GM18499 (cell line): ENCODE measurements around the gene CAST.
"Not testable (repeated sequence)": the region's sequence is repeated elsewhere in the genome, so short reads cannot be mapped to it uniquely, and the experiment has no call there.

Experiments
- ATAC-seq: cut with Tn5 transposase; IDR thresholded peaks from one replicate; pipeline ENCODE4 v1.9.1; 2021; ENCODE audit warnings: moderate number of reproducible peaks; ENCODE audit not compliant: insufficient read depth, unreplicated experiment

The CAST gene, protein sequence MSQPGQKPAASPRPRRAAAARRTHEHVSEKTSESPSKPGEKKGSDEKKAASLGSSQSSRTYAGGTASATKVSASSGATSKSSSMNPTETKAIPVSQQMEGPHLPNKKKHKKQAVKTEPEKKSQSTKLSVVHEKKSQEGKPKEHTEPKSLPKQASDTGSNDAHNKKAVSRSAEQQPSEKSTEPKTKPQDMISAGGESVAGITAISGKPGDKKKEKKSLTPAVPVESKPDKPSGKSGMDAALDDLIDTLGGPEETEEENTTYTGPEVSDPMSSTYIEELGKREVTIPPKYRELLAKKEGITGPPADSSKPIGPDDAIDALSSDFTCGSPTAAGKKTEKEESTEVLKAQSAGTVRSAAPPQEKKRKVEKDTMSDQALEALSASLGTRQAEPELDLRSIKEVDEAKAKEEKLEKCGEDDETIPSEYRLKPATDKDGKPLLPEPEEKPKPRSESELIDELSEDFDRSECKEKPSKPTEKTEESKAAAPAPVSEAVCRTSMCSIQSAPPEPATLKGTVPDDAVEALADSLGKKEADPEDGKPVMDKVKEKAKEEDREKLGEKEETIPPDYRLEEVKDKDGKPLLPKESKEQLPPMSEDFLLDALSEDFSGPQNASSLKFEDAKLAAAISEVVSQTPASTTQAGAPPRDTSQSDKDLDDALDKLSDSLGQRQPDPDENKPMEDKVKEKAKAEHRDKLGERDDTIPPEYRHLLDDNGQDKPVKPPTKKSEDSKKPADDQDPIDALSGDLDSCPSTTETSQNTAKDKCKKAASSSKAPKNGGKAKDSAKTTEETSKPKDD

DNA sequence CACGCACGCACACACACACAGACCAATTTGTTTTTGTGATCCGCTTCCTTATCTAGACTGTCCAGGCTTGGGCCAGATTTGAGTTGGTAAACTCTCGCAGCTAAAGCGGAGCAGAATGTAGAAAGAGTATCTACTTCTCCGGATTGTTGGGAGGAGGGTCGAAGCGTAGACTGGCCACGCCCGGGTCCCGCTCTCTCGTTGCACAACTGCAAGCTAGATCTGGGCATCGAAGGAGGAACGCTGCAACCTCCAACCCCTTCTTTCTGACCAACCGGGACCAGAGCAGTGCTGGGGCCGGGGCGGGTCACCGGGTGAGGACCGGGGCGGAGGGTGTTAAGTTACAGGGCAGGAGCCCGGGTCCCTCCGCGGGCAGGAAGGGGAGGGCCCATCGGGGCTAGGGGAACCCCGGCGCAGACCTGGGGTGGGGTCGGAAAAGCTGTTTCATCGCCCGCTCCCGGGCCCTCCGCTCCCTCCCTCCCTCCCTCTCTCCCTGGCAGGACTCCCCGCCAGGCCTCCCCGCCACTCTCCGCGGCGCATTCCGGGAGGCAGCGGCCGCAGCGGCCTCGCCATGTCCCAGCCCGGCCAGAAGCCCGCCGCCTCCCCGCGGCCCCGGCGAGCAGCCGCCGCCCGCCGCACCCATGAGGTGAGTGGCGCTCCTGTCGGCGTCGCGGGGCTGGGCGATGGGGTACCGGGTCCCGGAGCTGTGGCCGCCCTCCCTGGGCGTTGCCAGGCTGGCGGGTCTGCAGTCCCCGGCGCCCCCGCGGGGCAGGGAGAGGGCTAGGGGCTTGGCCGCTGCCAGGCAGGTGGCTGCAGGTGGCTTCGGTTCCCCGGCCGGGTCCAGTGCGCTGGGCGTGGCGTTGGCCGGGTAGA, at the start of gene CAST:
Gene CAST (plus strand): TSS at position 522 of the 870 bp plus-strand sequence. CDS start 47 bp downstream, at position 569.
- peak; percentile 38 for ATAC-seq

DNA sequence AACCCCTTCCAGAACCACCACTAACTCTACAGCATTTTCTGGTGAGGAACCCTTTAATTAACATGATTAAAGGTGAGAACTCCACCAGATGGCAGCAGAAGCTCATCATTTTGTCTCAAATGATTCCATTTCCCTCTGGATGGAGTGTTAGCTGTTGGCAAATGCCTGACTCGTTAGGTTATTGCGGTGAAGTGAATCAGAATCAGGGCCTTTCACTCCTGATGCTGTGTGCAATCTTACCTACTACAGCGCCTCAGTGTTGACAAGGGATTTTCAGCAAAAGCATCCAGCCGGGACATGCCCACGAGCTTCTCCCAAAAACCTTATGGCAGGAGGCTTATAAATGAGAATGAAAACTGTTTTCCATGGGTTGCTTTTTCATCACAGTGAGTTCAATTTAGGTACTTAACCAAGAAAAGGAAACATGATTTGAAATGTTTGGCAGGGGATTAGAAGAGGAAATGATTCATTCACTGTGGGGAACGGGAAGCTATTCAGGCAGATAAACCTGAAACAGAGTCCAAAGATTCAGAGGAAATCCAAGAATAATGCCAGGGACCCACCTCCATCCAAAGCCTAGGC, 48.0 kb upstream of the CAST start:
- no peak for ATAC-seq

DNA sequence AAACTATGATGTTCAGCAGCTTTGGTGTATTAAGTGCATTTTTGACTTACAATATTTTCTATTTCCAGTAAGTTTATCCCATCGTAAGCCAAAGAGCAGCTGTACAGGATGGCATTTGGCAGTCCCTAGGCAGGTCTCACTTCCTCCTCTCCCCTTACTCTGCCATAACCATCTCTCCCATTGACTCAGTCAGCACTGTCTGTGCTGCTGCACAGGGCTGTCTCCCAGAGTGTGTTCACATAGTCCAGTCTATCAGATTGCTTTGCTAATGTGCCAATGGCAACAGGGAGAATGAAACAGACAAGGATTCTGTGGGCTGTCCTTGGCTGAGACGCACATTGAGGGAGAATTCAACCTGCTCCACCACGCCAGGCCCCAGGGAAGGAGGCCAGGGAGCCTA, 47.0 kb upstream of the CAST start:
- ATAC-seq = no peak

DNA sequence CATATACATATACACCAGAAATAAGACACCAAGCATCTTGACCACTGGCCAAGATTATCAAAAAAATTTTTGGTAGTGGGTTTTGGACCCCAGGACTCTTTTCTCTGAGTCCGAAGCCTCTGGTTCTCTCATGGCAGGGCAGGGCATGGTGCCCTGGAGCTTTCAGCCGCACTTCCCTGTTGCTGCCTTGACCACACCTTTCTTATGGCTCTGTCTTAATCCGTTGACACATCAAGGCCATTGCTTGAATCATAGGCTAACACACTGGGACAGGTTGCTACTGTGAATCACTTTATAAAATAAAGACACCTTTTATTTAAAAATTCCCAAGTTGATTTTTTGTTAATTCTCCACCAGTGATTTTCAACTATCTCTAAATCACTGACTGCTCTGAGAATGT, 45.4 kb upstream of the CAST start:
- no peak for ATAC-seq

DNA sequence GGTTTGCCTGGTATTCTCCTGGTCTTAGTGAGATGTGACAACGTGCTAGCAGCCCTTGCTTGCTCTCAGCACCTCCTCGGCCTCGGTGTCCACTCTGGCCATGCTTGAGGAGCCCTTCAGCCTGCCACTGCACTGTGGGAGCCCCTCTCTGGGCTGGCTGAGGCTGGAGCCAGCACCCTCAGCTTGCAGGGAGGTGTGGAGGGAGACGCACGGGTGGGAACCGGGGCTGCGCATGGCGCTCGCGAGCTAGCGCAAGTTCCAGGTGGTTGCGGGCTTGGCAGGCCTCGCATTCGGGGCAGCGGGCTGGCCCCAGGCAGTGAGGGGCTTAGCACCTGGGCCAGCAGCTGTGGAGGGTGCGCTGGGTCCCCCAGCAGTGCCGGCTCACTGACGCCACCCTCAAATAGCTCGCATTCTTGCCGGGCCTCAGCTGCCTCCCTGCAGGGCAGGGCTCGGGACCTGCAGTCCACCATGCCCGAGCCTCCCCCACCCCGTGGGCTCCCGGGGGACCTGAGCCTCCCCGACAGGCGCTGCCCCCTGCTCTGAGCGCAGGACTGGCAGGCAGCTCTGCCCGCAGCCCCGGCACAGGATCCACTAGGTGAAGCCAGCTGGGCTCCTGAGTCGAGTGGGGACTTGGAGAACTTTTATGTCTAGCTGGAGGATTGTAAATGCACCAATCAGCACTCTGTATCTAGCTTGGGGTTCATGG, 43.7 kb upstream of the CAST start:
- ATAC-seq = not testable (repeated sequence)

DNA sequence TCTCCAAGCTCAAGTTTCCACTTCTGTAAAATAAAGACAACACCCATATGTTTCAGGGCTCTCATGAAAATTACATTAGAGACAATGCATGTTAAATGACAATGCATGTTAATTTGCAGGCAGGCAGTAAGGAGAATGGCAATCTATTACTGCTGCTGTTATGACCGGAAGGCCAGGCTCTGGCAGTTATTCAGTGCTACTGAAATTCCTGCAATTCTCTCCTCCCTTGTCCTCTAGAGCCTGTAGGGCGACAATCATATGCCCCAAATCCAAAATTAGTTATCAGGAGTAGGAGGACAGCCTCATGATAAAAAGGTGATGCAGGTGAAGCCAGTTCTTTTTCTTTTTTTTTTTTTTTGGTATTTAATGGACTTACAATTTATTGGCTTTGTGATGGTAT, 42.2 kb upstream of the CAST start:
- ATAC-seq = no peak

DNA sequence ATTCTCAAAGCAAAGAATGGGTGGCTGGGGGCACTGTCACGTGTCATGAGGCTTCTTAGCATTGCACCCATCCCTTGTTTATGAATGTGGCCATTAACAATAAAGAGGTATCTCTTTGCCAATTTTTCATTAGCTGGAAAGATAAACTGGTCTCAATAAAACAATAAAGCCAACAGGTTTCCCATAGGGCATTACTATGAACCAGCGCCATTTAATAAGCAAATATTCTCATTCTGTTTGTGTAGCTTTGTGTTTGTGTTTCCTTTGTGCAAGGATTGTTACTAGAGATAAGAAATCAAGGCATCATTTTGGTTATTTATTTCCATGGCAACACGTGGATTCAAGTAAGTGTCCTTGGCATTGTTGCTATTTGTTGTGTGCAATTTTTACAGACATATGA, 37.6 kb upstream of the CAST start:
- ATAC-seq = no peak

DNA sequence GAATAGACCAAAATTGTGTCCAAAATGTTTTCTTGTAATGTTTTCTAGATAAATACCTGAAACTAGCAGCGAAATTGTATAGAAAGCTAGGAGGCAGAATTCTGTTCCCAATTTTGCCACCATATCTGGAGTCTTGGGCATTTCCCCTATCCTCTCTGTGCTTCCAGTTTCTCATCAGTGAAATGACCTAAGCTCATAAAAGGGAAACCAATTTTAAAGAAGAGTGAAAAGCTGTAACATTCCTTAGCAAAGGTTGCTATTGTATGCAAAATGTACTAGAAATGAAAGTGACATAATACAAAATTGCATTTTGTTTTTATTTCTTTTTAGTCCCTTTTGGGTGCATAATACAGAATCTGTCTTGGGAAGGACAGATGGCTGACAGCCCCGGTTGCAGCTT, 36.8 kb upstream of the CAST start:
- no peak for ATAC-seq

DNA sequence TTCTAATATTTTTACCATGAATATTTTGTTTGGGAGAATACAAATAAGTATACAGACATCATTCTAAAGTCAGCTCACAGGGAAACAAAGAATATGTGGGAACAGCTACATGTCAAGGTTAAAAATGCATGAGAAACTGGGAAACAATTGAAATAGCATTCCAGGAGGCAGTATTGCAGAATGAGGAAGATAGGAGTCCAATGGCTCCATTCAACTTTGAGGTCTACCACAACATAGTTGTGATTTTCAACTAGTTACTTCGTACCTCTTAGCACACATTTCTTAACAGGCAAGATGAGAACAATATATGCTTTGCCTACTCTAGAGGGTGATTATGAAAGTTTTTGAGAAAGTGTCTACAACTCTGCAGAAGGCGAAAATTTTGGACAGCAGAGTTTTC, 35.2 kb upstream of the CAST start:
- no peak for ATAC-seq

DNA sequence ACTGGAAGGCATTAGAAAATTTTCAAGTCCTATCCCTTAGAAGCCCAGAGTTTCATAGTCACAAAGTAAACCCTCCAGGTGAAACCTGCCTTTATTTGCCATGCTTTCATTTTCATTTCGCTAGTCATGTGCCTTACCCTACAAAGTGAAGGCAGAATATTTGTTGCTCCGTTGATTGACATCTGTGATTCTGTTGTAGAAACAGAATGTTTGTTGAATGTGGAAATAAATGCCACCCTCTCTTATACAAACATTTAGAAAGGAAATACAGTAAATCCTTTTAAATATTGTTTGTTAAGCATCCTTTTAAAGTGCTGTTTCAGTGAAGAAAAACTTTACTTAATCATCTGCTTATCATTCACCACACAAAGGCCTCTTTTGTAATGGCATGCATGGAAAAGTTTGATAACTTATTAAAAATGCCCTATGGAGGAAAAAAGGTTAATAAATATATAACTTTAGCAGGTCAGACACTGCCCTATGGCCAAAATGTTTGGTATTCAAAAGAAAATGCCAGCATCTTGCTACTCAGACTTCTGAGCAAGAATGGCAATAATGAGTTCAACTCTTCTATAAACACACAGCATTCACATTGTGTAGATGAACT, 34.3 kb upstream of the CAST start:
- no peak for ATAC-seq

DNA sequence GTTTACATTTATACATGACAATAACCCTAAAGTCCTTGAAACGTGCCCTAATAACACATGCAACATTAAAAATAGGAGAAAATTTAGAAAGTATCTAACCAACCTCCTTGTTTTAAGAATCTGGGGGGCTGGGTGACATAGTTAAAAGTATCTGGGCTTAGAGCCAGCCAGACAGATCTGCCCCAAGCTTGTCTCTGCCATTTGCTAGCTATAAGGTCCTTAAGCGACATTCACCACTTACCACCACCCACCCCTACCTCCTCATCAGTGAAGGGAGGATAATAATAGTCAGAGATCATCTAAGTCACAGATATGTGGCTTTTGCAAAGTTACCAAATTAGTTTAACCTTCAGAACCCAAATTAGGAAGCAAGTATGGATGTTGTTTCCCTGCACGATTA, 33.8 kb upstream of the CAST start:
- ATAC-seq = no peak

DNA sequence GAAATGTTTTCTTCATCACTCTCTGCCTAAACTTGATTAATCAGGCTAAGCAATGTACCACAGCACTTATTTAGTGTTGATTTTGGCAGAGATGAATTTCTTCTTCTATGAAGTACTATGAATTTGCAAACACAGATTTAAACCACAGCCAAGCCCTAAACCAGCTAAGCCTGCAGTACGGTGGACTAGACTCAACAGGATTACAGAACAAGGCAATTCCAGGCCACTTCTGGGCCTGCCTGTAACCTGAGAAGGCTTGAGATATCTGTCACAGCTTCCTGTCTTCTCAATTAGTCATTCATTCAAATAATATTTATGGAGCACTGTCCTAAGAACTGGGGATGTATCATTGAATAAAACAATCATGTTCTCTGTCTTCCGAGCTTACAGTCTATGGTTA, 32.4 kb upstream of the CAST start:
- no peak for ATAC-seq

DNA sequence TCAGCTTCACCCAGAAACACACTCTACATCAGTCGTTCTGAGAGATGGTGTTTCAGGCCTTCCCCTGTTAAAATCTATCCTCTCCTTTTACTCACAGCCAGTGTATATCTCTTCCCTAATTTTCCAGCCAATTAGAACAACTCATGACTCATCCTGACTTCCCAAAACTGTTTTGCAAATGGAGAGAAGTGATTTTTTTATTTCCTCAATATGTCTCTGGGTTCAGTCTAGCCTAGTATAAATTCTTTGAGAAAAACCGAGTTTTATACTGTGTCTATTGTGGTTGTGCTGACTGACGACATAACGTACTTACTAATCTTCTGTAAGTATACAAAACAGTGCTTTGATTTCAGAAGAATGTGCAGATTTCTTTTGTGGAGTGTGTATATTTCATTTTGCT, 28.4 kb upstream of the CAST start:
- ATAC-seq = no peak

DNA sequence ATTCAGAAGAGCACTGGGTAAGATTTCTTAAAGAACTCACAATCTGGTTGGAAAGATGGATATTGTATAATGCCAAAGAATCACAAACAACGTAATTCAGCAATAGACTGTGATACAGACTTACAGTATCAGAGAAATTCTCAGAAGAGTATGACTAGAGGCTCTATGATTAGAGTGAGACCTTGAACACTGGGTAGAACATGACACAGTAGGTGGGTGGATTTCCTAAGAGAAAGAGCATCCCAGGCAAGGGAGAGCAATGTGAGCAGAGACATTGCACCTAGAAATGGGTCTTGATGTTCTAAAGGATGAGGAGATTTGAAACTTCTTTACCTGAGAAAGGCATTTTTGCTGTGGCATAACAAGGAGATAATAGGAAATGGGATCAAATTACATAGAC, 27.3 kb upstream of the CAST start:
- no peak for ATAC-seq

DNA sequence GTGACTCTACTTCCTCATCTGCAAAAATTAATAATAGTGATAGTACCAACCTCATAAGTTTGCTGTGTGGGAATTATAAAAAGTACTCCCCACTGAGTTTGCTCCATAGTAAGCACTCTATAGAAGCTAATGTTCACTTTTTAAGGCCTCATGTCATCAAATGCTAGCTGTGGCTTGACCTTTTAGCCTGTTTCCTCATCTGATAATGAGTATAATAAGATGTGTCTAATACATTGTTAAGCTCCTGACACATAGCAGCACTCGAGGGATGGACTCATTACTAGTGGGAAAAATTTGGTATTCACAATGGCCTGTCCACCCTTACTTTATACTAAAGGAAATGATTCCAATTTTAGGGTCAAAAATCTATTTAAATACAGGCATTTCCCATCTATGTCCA, 26.1 kb upstream of the CAST start:
- ATAC-seq = no peak

DNA sequence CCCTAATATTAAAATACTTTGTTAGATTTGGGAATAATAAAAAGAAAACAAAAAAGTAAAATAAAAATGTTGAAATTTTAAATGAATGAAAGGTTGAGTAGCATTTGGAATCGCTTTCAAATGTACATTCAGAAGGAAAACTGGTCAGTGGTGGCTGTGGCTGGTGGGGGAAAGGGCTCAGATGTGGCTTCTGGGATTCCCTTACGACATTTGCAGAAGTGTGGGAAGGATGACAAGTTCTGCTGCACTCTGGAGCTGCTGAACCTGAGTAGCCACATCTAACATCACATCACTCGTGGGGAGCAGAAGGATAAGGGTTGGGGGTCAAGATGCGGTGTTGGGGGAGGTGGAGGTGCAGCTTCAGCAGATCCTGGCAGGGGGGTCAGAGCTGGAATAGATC, 25.6 kb upstream of the CAST start:
- no peak for ATAC-seq

DNA sequence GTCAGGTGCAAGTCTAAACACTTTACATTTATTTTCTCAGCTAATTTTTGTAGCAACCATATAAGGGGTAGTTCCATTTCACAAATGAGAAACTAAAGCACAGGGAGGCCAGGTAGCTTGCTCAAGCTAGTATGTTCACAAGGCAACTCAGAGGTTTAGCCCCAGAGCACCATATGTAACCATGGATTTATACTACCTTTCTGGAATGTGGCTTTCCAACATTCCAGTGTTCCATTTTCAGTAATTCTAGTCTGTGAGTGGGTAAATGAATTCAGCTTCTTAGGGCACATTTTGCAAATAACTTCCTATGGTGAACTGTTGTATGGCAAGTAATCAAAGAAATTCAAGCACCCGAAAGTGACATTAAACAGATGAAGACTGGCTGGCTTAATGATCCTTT, 25.0 kb upstream of the CAST start:
- no peak for ATAC-seq

DNA sequence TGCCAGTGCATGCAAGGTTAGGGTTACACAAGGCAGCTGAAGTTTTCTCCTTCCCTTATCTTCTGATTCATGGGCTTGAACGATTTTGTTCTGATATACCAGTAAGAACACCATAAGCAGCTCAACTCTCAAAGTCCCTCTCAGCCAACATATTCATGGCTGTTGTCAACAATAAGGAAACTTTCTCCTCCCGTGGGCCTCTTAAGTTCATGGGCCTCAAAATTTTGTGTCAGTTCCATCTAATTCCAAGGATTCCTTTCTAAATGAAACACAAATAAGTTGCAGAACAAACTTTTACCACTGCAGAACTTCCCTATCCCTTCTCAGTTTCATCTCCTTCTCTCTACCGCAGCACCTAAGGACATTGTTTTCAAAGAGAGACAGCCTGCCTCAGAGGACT, 23.6 kb upstream of the CAST start:
- ATAC-seq = no peak

DNA sequence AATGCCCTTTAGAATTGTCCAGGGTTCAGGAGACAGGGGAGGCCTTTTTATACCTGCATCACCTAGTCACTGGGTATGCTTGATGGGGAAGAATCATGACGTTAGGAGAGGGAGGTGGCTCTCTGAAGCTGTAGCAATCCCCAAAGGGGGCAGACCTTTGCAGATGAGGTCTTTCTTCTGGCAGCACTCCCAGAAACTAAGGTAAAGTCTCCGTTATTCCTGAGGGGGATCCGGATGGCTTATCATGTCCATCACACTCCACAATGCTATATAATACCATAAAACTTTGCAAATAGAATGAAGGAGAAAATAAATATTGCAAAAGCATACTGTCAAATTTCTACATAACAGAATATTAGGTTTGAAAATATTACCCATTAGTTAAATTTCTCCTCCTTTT, 21.5 kb upstream of the CAST start:
- ATAC-seq = no peak
